Omental fat pad (tissue), 4 donors: ENCODE data around the gene EFEMP1. TPM values are rescaled to one million over a fixed set of nuclear protein-coding genes. Genes with fewer than 3 reads are reported as not detected.

Experiments
- ATAC-seq: fragments of 150-250 bp; one replicate; pipeline ENCODE4 v1.9.1; 2016; ENCODE audit warnings: mild to moderate bottlenecking, moderate library complexity; ENCODE audit not compliant: low FRiP score
- DNase-seq: peaks from one replicate; pipeline ENCODE4 v3.0.0-alpha.2; 2019; ENCODE audit warnings: low spot score
- total RNA-seq, 4 donors: library from RNA; depleted of rRNA; stranded (reverse); fragments of >200 nt; gene quantifications; one replicate each; pipeline ENCODE4 v1.1.0, GENCODE V29; 2016
- TF ChIP-seq, protein P1 (sequence below), 3 donors: fragments of 450-650 bp; IDR thresholded peaks; one replicate each; pipeline ENCODE4 v1.5.1; 2016 to 2017; ENCODE audit warnings: antibody characterized with exemption in 3 of 3, mild to moderate bottlenecking in 3 of 3, moderate library complexity in 2 of 3

Gene EFEMP1
- total RNA-seq, 4 donors from 2014 or later, result 225 to 1,590 (median 659) TPM

GRCh38 chr2:55914786-55915185, 8.8 kb downstream of the EFEMP1 start:
- no peak for ATAC-seq
- TF ChIP-seq, protein P1, sequence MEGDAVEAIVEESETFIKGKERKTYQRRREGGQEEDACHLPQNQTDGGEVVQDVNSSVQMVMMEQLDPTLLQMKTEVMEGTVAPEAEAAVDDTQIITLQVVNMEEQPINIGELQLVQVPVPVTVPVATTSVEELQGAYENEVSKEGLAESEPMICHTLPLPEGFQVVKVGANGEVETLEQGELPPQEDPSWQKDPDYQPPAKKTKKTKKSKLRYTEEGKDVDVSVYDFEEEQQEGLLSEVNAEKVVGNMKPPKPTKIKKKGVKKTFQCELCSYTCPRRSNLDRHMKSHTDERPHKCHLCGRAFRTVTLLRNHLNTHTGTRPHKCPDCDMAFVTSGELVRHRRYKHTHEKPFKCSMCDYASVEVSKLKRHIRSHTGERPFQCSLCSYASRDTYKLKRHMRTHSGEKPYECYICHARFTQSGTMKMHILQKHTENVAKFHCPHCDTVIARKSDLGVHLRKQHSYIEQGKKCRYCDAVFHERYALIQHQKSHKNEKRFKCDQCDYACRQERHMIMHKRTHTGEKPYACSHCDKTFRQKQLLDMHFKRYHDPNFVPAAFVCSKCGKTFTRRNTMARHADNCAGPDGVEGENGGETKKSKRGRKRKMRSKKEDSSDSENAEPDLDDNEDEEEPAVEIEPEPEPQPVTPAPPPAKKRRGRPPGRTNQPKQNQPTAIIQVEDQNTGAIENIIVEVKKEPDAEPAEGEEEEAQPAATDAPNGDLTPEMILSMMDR (IDR thresholded peaks at IDR 0.05), result no peak

GRCh38 chr2:55912926-55913325, 10.7 kb downstream of the EFEMP1 start:
- no peak for DNase-seq
- no peak for ATAC-seq
- TF ChIP-seq, protein P1 (IDR thresholded peaks at IDR 0.05), result no peak

More at GRCh38 chr2:55914786-55915185, 8.8 kb downstream of the EFEMP1 start:
- no peak for DNase-seq

DNA sequence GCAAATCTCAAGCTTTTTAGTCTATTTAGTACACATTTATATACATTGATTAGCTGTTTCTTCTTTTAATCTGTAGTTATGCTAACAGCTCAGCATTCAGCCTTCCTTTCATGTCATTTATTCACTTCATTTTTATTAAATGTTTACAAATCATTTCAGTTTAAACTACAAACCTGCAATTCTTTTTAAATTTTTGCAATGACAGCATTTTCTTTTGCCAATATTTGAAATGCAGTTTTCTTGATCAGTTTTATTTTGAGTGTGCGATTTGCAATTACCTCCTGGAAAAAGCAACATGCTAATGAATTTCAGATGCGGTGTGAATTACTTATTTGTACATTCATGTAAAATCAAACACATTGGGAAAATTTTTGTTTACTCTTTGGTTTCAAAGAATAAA, 13.5 kb downstream of the EFEMP1 start:
- TF ChIP-seq, protein P1 (IDR thresholded peaks at IDR 0.05), result no peak
- DNase-seq (no peak), ATAC-seq (no peak)

- DNase-seq (no peak), ATAC-seq (no peak)
- TF ChIP-seq, protein P1 (IDR thresholded peaks at IDR 0.05), result no peak
Observed at GRCh38 chr2:55907686-55908085, 15.9 kb downstream of the EFEMP1 start.

DNA sequence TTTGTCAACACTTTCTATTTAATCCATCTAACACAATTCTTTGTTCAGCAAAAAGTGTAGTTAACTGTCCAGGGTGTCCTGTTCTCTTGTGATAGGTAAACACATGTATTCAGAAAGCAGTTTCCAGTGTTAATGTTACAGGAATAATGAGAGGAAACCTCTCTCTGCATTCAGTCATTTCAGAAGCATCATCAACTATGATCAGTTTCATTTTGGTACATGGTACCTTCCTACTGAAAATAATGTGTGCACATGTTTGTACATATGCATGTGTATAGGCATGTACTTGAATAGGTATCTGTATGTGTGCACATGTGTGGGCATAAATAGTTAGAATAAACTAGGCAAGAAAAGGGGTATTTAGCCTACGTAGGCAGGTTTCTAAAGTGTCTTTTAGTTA, 16.6 kb downstream of the EFEMP1 start:
- ATAC-seq, result no peak
- no peak for DNase-seq
- TF ChIP-seq, protein P1 (IDR thresholded peaks at IDR 0.05), result no peak

GRCh38 chr2:55903727-55904126, 19.9 kb downstream of the EFEMP1 start:
- TF ChIP-seq, protein P1 (IDR thresholded peaks at IDR 0.05), result no peak
- DNase-seq, result no peak
- no peak for ATAC-seq

- no peak for DNase-seq
- no peak for ATAC-seq
- TF ChIP-seq, protein P1 (IDR thresholded peaks at IDR 0.05), result no peak
Observed at GRCh38 chr2:55902971-55903370, 20.6 kb downstream of the EFEMP1 start.
